Stimulated activated CD4-positive, alpha-beta T cell treated with anti-CD3 and anti-CD28 coated beads, Interleukin-2, amount 100 ng/mL, for 24 hours (primary cell): ENCODE measurements around the gene RBFOX1.

Experiments used
- DNase-seq, 2 donors: peaks; one replicate each; pipeline ENCODE4 v3.0.0-alpha.2; 2020

Gene RBFOX1

GRCh38 chr16:7376227-7376626, 43.6 kb downstream of the RBFOX1 start:
- DNase-seq = no peak

GRCh38 chr16:7377231-7377630, 44.6 kb downstream of the RBFOX1 start:
- DNase-seq = no peak

- DNase-seq = no peak
Observed at GRCh38 chr16:7378024-7378695, 45.5 kb downstream of the RBFOX1 start.

GRCh38 chr16:7380441-7380840, 47.8 kb downstream of the RBFOX1 start:
- no peak for DNase-seq

GRCh38 chr16:7380911-7381310, 48.3 kb downstream of the RBFOX1 start:
- no peak for DNase-seq

GRCh38 chr16:7381671-7382070, 49.0 kb downstream of the RBFOX1 start:
- DNase-seq = no peak

GRCh38 chr16:7382521-7382920, 49.9 kb downstream of the RBFOX1 start:
- DNase-seq = no peak

- DNase-seq = no peak
Observed at GRCh38 chr16:7390974-7391373, 58.3 kb downstream of the RBFOX1 start.

GRCh38 chr16:7391694-7392093, 59.0 kb downstream of the RBFOX1 start:
- DNase-seq = no peak

GRCh38 chr16:7392206-7392605, 59.6 kb downstream of the RBFOX1 start:
- DNase-seq = no peak

- DNase-seq = no peak
Observed at GRCh38 chr16:7393680-7394079, 61.0 kb downstream of the RBFOX1 start.

GRCh38 chr16:7394720-7395336, 62.2 kb downstream of the RBFOX1 start:
- no peak for DNase-seq

GRCh38 chr16:7397901-7398300, 65.3 kb downstream of the RBFOX1 start:
- no peak for DNase-seq

- DNase-seq = no peak
Observed at GRCh38 chr16:7398536-7398935, 65.9 kb downstream of the RBFOX1 start.

GRCh38 chr16:7399296-7399695, 66.7 kb downstream of the RBFOX1 start:
- DNase-seq = no peak

GRCh38 chr16:7400117-7400890, 67.7 kb downstream of the RBFOX1 start:
- DNase-seq = no peak

- no peak for DNase-seq
Observed at GRCh38 chr16:7404217-7404616, 71.6 kb downstream of the RBFOX1 start.

GRCh38 chr16:7405166-7405565, 72.5 kb downstream of the RBFOX1 start:
- no peak for DNase-seq

GRCh38 chr16:7408700-7409365, 76.2 kb downstream of the RBFOX1 start:
- no peak for DNase-seq

- DNase-seq = no peak
Observed at GRCh38 chr16:7419441-7419840, 86.8 kb downstream of the RBFOX1 start.

- no peak for DNase-seq
Observed at GRCh38 chr16:7420079-7420478, 87.4 kb downstream of the RBFOX1 start.

GRCh38 chr16:7420843-7421242, 88.2 kb downstream of the RBFOX1 start:
- no peak for DNase-seq

GRCh38 chr16:7421578-7421977, 88.9 kb downstream of the RBFOX1 start:
- no peak for DNase-seq
